Esophagus squamous epithelium (tissue), 5 donors: ENCODE results near the gene CACNA1D. TPM values are rescaled to one million over a fixed set of nuclear protein-coding genes. Genes with fewer than 3 reads are reported as not detected.
A peak's percentile ranks its signal among the peaks of the same experiment; 100 is the strongest.

Experiments used
- DNase-seq: peaks from one replicate; lab custom pipeline; 2025; lab: John Stamatoyannopoulos, UW
- H3K27ac ChIP-seq, 4 donors: fragments of 200-600 bp; sonication (generic); one replicate each; pipeline ENCODE4 v1.5.1; 2016 to 2019; ENCODE audit warnings: mild to moderate bottlenecking in 1 of 4
- H3K27me3 ChIP-seq, 4 donors: fragments of 200-600 bp; sonication (generic); 1 replicate in 3 of 4; 2 replicates in 1 of 4; pipeline versions ENCODE4 v1.5.1 to v1.6.0; 2017 to 2021; ENCODE audit warnings: antibody characterized with exemption in 1 of 4
- H3K36me3 ChIP-seq, 3 donors: fragments of 200-600 bp; sonication (generic); one replicate each; pipeline ENCODE4 v1.5.1; 2016 to 2019
- H3K4me1 ChIP-seq, 3 donors: fragments of 200-600 bp; sonication (generic); one replicate each; pipeline ENCODE4 v1.5.1; 2017 to 2019
- H3K4me3 ChIP-seq, 4 donors: fragments of 200-600 bp; sonication (generic); 1 replicate in 3 of 4; 2 replicates in 1 of 4; pipeline ENCODE4 v1.5.1; 2016 to 2019; ENCODE audit warnings: mild to moderate bottlenecking in 2 of 4, moderate library complexity in 1 of 4
- H3K9me3 ChIP-seq, 3 donors: fragments of 200-600 bp; sonication (generic); one replicate each; pipeline ENCODE4 v1.5.1; 2016 to 2019
- POLR2A ChIP-seq, 4 donors: fragments of 450-650 bp; IDR thresholded peaks; one replicate each; pipeline ENCODE4 v1.6.1; 2017; ENCODE audit warnings: antibody characterized with exemption in 4 of 4, mild to moderate bottlenecking in 4 of 4, moderate library complexity in 3 of 4
- WGBS, 2 donors: methylation state at CpG; one replicate each; pipeline ENCODE4 v1.1.5; 2018; 5-methylcytosine and 5-hydroxymethylcytosine counted together
- intact Hi-C: fragments of 100-400 bp; cut with DNase I; formaldehyde crosslinking; loops from one replicate; pipeline ENCODE4 v1.15.0; 2022
- total RNA-seq, 4 donors: library from RNA; depleted of rRNA; stranded (reverse); fragments of >200 nt; gene quantifications; one replicate each; pipeline ENCODE4 v1.1.0, GENCODE V29; 2016
- TF ChIP-seq, protein P1 (sequence below), 6 experiments: fragments of 450-650 bp in 4 of 6; fragments of 200-600 bp in 2 of 6; sonication (generic) in 2 of 6; IDR thresholded peaks; one replicate each; pipeline ENCODE4 v1.5.1; 2016 to 2019; ENCODE audit warnings: antibody characterized with exemption in 6 of 6, mild to moderate bottlenecking in 4 of 6, moderate library complexity in 4 of 6
- donor health status: DM: yes; HTN: yes; CAD: no.

Gene CACNA1D
- total RNA-seq, 4 donors from 2014 or later, result 0.56 to 4.5 (median 3.1) TPM

DNA sequence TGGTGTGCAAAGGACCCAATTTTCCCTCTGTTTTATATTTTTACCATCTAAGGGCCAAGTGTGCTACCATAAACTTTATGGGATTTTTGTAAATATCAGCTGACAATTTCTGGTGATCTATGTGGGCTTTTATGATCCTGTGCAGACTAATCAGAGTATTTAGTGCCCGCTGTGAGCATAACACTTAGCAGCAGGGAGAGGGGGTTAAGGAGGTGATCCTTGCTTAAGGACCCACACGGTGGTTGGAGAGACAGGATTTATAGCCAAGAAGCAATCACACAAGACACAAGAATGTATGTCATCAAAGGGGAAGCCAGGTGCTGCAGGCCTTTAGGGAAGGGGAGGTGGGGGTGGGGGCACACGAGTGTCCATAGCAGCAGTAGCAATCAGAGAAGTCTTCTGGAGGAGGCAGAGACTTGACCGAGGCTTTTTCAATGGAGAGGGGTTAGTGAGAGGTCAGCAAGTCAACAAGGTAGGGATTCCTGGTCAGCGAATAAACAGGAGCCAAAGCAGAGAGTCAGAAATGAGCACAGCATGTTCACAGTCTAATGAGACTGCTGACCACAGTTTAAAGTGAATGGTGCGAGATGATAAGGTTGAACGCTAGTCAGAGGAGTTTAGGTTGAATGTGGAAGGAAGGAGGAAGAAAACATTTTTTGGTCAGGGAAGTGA is 4.5 kb upstream of the CACNA1D start:
- intact Hi-C loops, result no loop called here
- TF ChIP-seq POLR2A (IDR thresholded peaks at IDR 0.05), result no peak
- TF ChIP-seq, protein P1, sequence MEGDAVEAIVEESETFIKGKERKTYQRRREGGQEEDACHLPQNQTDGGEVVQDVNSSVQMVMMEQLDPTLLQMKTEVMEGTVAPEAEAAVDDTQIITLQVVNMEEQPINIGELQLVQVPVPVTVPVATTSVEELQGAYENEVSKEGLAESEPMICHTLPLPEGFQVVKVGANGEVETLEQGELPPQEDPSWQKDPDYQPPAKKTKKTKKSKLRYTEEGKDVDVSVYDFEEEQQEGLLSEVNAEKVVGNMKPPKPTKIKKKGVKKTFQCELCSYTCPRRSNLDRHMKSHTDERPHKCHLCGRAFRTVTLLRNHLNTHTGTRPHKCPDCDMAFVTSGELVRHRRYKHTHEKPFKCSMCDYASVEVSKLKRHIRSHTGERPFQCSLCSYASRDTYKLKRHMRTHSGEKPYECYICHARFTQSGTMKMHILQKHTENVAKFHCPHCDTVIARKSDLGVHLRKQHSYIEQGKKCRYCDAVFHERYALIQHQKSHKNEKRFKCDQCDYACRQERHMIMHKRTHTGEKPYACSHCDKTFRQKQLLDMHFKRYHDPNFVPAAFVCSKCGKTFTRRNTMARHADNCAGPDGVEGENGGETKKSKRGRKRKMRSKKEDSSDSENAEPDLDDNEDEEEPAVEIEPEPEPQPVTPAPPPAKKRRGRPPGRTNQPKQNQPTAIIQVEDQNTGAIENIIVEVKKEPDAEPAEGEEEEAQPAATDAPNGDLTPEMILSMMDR (IDR thresholded peaks at IDR 0.05), result no peak
- no peaks in the 10 kb centered on the region for H3K36me3 ChIP-seq

DNA sequence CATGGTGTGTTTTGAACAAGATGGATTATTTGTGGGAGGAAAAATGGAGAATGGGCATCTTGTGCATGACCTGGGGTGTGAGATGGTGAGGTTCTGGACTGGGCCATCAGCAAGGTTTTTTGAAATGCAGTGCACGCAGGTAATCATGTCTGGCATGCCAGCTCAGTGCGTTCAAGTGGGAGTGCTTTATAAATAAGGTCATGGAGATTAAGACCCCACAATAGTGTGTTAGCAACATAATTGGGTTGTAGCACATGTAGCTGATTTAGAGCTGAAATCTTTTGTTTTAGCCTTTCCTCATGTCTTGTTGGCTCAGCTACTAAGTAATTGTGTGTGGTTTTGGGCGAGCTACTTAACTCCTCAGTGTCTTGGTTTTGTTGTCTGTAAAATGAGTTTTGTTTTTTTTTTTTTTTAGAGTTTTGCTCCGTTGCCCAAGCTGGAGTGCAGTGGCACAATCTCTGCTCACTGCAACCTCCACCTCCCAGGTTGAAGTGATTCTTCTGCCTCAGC is 3.9 kb upstream of the CACNA1D start:
- WGBS, 2 donors, result 68 to 71% methylated on average over 4 of the region's 4 CpGs
- no peak overlapping the region for H3K27ac ChIP-seq
- no peaks in the 10 kb centered on the region for H3K9me3 ChIP-seq
- no peak for DNase-seq
- H3K4me3 ChIP-seq, result no peak overlapping the region
- H3K27me3 ChIP-seq, result peaks cover 0 to 53% (median 0%) of the 10 kb centered on the region in 4 donors
- no peaks in the 10 kb centered on the region for H3K36me3 ChIP-seq
- no peak for TF ChIP-seq POLR2A (IDR thresholded peaks at IDR 0.05)
- TF ChIP-seq, protein P1 (IDR thresholded peaks at IDR 0.05), result no peak
- intact Hi-C loops, result no loop called here
- peaks cover 13 to 21% (median 14%) of the 10 kb centered on the region in 3 donors for H3K4me1 ChIP-seq

More for the DNA sequence above, 4.5 kb upstream of the CACNA1D start:
- WGBS, 2 donors, result 60 to 66% methylated on average over 7 of the region's 7 CpGs
- H3K4me1 ChIP-seq, result peaks cover 7 to 15% (median 9%) of the 10 kb centered on the region in 3 donors
- no peak for DNase-seq
- no peak overlapping the region for H3K4me3 ChIP-seq
- no peaks in the 10 kb centered on the region for H3K9me3 ChIP-seq
- peaks cover 0 to 47% (median 0%) of the 10 kb centered on the region in 4 donors for H3K27me3 ChIP-seq
- H3K27ac ChIP-seq, result no peak overlapping the region

DNA sequence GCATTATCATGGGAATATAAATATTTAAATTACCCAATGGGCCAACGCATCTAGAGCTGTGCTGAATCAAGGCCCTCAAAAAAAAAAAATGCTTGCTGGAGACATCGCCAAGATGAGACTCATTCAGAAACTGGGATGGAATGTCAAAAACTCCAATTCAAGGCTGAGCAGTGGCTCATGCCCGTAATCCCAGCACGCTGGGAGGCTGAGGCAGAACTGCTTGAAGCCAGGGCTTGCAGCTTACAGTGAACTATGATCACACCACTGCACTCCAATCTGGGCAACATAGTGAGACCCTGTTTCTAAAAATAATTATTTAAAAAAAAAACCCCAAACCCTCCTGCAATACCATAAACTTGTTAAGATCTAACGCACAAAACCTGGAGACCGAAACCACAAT is 3.1 kb upstream of the CACNA1D start:
- no peak overlapping the region for H3K4me3 ChIP-seq
- 72 to 78% methylated on average over 6 of the region's 6 CpGs for WGBS, 2 donors
- no peak for TF ChIP-seq POLR2A (IDR thresholded peaks at IDR 0.05)
- TF ChIP-seq, protein P1 (IDR thresholded peaks at IDR 0.05), result no peak
- H3K4me1 ChIP-seq, result peaks cover 15 to 29% (median 20%) of the 10 kb centered on the region in 3 donors
- no peaks in the 10 kb centered on the region for H3K9me3 ChIP-seq
- peaks cover 0 to 60% (median 0%) of the 10 kb centered on the region in 4 donors for H3K27me3 ChIP-seq
- no peak for DNase-seq
- H3K27ac ChIP-seq, result no peak overlapping the region
- intact Hi-C loops, result no loop called here
- H3K36me3 ChIP-seq, result no peaks in the 10 kb centered on the region

DNA sequence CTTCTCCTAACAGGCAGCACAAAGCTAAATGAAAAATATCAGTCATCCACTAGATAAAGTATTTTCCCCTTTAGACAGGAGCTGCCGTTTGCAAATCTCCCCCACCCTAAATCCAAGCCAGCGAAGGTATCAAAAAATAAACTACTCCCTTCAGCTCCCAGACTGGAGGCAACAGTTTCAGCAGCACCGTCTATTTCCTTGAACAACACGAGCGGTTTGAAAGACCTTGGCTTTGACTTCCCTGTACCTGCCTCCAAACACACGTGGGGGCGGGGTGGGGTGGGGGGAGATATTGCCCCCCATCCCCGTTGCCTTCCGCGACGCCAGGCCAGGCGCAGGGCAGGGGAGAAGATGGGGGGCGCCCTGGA is 832 bp upstream of the CACNA1D start:
- TF ChIP-seq, protein P1 (IDR thresholded peaks at IDR 0.05), result no peak
- TF ChIP-seq POLR2A (IDR thresholded peaks at IDR 0.05), result no peak
- H3K9me3 ChIP-seq, result no peaks in the 10 kb centered on the region
- peak overlapping the region; percentile 51 to 78 (median 65) for H3K4me3 ChIP-seq
- WGBS, 2 donors, result 6 to 8% methylated on average over 3 to 4 of the region's 13 CpGs
- intact Hi-C loops, result no loop called here
- DNase-seq, result no peak
- peaks cover 0 to 79% (median 0%) of the 10 kb centered on the region in 4 donors for H3K27me3 ChIP-seq
- H3K27ac ChIP-seq, result no peak overlapping the region
- H3K4me1 ChIP-seq, result peaks cover 15 to 46% (median 20%) of the 10 kb centered on the region in 3 donors
- no peaks in the 10 kb centered on the region for H3K36me3 ChIP-seq

DNA sequence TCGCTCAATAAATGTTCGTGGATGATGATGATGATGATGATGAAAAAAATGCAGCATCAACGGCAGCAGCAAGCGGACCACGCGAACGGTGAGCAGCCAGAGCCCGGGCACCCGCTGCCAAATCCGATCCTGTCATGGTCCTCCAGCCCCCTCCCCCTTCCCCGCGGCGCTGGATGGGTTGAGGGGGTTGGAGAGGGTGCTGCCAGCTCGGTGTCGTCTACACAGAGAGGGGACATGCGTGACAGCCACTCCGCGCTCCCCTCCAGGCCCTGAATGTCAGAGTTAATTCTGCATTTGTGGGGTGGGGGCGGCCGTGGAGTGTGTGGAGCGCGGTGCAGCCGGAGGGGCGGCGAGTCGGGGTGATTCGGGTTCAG is 722 bp downstream of the CACNA1D start:
- Histone ChIP-seq H3K36me3 (no peaks in the 10 kb centered on the region), H3K27me3 (peaks cover 0 to 74% (median 0%) of the 10 kb centered on the region in 4 donors), H3K4me3 (peak overlapping the region; percentile 30 to 69 (median 48)), H3K9me3 (no peaks in the 10 kb centered on the region), H3K4me1 (peaks cover 15 to 46% (median 20%) of the 10 kb centered on the region in 3 donors), H3K27ac (no peak overlapping the region)
- WGBS, 2 donors, result 2 to 3% methylated on average over 11 to 16 of the region's 27 CpGs
- intact Hi-C loops, result no loop called here
- TF ChIP-seq, protein P1 (IDR thresholded peaks at IDR 0.05), result no peak
- TF ChIP-seq POLR2A (IDR thresholded peaks at IDR 0.05), result no peak
- DNase-seq, result no peak
